Transverse colon (tissue), 3 donors: ENCODE results near the gene CAMK2D.

ENCODE experiments used
- EP300 ChIP-seq: sonication (generic); formaldehyde crosslinking; IDR thresholded peaks from one replicate; pipeline ENCODE4 v1.6.1; 2017; ENCODE audit warnings: antibody characterized with exemption, low read depth
- POLR2A ChIP-seq: fragments of 450-650 bp; IDR thresholded peaks from one replicate; pipeline ENCODE4 v1.6.1; 2016; ENCODE audit warnings: antibody characterized with exemption, mild to moderate bottlenecking, moderate library complexity
- POLR2AphosphoS5 ChIP-seq, 3 donors: sonication (generic); formaldehyde crosslinking; IDR thresholded peaks; one replicate each; pipeline ENCODE4 v1.6.1; 2016; ENCODE audit warnings: antibody characterized with exemption in 3 of 3

GRCh38 chr4:113497154-113497884 is 264.2 kb downstream of the CAMK2D start:
- TF ChIP-seq POLR2AphosphoS5 (IDR thresholded peaks at IDR 0.05), result no peak
- no peak for TF ChIP-seq EP300
- TF ChIP-seq POLR2A, result no peak
